ENCODE results near the gene PITPNM3. TPM values are rescaled to one million over a fixed set of nuclear protein-coding genes. Genes with fewer than 3 reads are reported as not detected.

PITPNM3 gene
- total RNA-seq, 2 experiments from 2014 or later = 0.64 to 0.77 TPM

DNA sequence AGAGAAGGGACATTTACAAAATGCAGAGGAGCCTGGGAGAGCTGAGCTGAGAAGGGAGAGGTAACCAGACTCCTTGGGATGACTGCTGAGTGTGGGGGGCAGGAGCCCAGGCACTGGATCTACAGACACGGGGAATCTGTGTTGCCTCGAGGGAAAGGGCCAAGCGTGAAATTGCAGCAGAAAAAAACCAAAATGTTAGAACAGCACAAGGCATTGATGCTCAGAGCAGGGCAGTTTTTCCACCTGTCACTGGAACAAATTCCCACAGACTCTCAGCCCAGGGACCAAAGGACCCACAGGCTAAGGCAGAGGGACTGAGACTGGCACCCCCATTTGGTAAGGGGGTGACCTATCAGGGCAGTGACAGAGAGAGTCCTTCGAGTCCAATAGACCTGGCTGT lies 2.0 kb downstream of the PITPNM3 start:
- ATAC-seq (ENCODE audit: low read depth) = no peak
- peaks cover 1% of the 10 kb centered on the region for H3K4me1 Mint-ChIP-seq
- POLR2A ChIA-PET = no interaction called here
- no peak overlapping the region for H3K4me3 Mint-ChIP-seq
- peaks cover 45% of the 10 kb centered on the region for H3K27me3 Mint-ChIP-seq
- no peaks in the 10 kb centered on the region for H3K36me3 Mint-ChIP-seq
- H3K27ac Mint-ChIP-seq = no peak overlapping the region
- H3K9me3 Mint-ChIP-seq = no peaks in the 10 kb centered on the region
- DNase-seq = no peak

DNA sequence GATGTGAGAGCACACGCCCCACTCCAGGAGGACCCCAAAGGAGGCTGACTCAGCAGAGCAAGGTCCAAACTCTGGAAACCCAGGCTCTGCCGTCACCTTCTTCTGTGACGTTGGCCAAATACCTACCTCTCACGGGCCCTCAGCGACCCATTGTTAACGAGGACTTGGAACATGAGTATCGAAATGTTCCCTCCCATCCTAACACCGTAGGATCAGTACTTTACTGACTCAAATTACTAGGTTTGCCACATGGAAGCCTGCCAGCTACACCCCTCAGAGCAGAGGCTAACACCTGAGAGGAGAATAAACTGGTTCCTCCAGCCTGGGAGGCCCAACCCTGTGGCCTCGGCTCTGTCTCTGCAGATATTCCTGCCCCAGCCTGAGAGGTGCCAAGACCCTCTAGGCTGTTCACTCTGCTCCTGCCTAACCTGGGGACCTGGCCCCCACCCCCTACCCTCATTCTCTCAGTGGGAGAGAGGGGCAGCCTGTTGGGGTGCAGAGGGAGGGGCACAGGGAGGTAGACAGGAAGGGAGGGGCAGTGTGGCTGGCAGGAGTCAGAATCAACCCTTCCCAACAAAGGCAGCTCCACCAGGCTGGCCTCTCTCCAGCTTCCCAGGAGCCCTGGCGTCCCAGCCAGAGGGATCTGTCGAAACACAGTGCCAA lies 4.4 kb downstream of the PITPNM3 start:
- no peaks in the 10 kb centered on the region for H3K36me3 Mint-ChIP-seq
- peaks cover 34% of the 10 kb centered on the region for H3K27me3 Mint-ChIP-seq
- POLR2A ChIA-PET = no interaction called here
- DNase-seq = no peak
- H3K9me3 Mint-ChIP-seq = no peaks in the 10 kb centered on the region
- H3K27ac Mint-ChIP-seq = no peak overlapping the region
- no peak for ATAC-seq (ENCODE audit: low read depth)
- H3K4me1 Mint-ChIP-seq = peaks cover 16% of the 10 kb centered on the region
- no peak overlapping the region for H3K4me3 Mint-ChIP-seq

GRCh38 chr17:6551356-6551755 lies 5.0 kb downstream of the PITPNM3 start:
- POLR2A ChIA-PET = no interaction called here
- Mint-ChIP-seq H3K27me3 (peaks cover 30% of the 10 kb centered on the region), H3K4me1 (peaks cover 16% of the 10 kb centered on the region), H3K9me3 (no peaks in the 10 kb centered on the region), H3K27ac (no peak overlapping the region), H3K4me3 (no peak overlapping the region), H3K36me3 (no peaks in the 10 kb centered on the region)
- no peak for DNase-seq
- no peak for ATAC-seq (ENCODE audit: low read depth)

- H3K4me3 Mint-ChIP-seq = no peak overlapping the region
Measured at GRCh38 chr17:6549384-6550036, 6.8 kb downstream of the PITPNM3 start.

GRCh38 chr17:6548578-6549330 lies 7.6 kb downstream of the PITPNM3 start:
- peak; percentile 98 for ATAC-seq (ENCODE audit: low read depth)

More at GRCh38 chr17:6549384-6550036, 6.8 kb downstream of the PITPNM3 start:
- POLR2A ChIA-PET = interaction anchor here (0.7 kb wide), 2 partner anchors 22 to 107 kb away, joined by 3 to 4 read pairs; no protein-coding TSS in a partner anchor
- no peaks in the 10 kb centered on the region for H3K36me3 Mint-ChIP-seq
- H3K4me1 Mint-ChIP-seq = peaks cover 18% of the 10 kb centered on the region
- peak overlapping the region; percentile 80 for H3K27ac Mint-ChIP-seq
- DNase-seq = no peak
- no peak for ATAC-seq (ENCODE audit: low read depth)
- peaks cover 19% of the 10 kb centered on the region for H3K27me3 Mint-ChIP-seq
- no peaks in the 10 kb centered on the region for H3K9me3 Mint-ChIP-seq

DNA sequence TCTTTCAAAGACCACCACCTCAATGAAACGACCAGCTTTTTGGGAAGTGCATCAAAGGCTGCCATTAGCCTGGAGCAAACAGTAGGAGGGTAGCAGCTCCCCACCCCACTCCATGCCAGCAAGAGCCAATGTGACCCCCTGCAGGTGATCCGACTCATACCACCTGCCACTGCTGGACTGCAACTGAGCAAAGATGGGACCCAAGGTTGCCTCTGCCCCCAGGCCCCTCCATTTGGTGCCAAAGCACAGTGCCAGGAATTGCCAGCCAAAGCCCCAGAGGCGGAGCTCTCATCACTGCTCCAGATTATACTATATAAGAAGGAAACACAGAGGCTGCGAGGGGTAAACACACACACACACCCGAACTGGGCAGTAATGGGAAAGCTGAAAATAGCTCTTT lies 8.3 kb downstream of the PITPNM3 start:
- peaks cover 5% of the 10 kb centered on the region for H3K27me3 Mint-ChIP-seq
- H3K4me3 Mint-ChIP-seq = peak overlapping the region; percentile 74
- DNase-seq = no peak
- H3K4me1 Mint-ChIP-seq = peaks cover 18% of the 10 kb centered on the region
- ATAC-seq (ENCODE audit: low read depth) = no peak
- POLR2A ChIA-PET = no interaction called here
- peak overlapping the region; percentile 80 for H3K27ac Mint-ChIP-seq
- no peaks in the 10 kb centered on the region for H3K36me3 Mint-ChIP-seq
- H3K9me3 Mint-ChIP-seq = no peaks in the 10 kb centered on the region

More at GRCh38 chr17:6548578-6549330, 7.6 kb downstream of the PITPNM3 start:
- peaks cover 18% of the 10 kb centered on the region for H3K4me1 Mint-ChIP-seq
- peak; percentile 47 for DNase-seq
- H3K4me3 Mint-ChIP-seq = peak overlapping the region; percentile 74
- peak overlapping the region; percentile 80 for H3K27ac Mint-ChIP-seq
- peaks cover 12% of the 10 kb centered on the region for H3K27me3 Mint-ChIP-seq
- H3K36me3 Mint-ChIP-seq = no peaks in the 10 kb centered on the region
- POLR2A ChIA-PET = interaction anchor here (0.7 kb wide), 2 partner anchors 23 to 106 kb away, joined by 3 to 4 read pairs; no protein-coding TSS in a partner anchor
- no peaks in the 10 kb centered on the region for H3K9me3 Mint-ChIP-seq

DNA sequence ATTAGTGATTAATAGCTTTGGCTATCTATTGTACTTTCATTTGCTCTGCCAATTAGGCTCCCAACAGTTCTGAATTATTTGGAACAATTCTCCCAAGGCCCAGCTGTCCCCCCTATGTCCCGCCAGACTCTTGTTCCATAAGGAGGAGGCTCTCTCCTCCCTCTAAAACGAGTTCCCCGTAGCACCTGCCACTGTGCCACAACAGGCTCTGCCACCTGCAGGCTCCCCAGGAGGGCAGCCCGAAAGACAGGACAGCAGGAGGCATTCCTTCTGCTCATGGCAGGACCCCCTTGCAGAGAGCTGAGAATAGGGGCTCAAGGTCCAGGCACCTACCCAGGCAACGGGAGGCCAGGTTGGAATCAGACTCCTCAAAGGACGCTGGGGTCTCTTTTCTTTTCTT lies 9.0 kb downstream of the PITPNM3 start:
- POLR2A ChIA-PET = no interaction called here
- no peak overlapping the region for H3K27ac Mint-ChIP-seq
- H3K27me3 Mint-ChIP-seq = peaks cover 5% of the 10 kb centered on the region
- H3K36me3 Mint-ChIP-seq = no peaks in the 10 kb centered on the region
- H3K4me3 Mint-ChIP-seq = no peak overlapping the region
- H3K4me1 Mint-ChIP-seq = peaks cover 18% of the 10 kb centered on the region
- no peaks in the 10 kb centered on the region for H3K9me3 Mint-ChIP-seq
- ATAC-seq (ENCODE audit: low read depth) (no peak), DNase-seq (no peak)

- Mint-ChIP-seq H3K9me3 (no peaks in the 10 kb centered on the region), H3K4me1 (peaks cover 18% of the 10 kb centered on the region), H3K27me3 (peaks cover 5% of the 10 kb centered on the region), H3K27ac (no peak overlapping the region), H3K36me3 (no peaks in the 10 kb centered on the region), H3K4me3 (no peak overlapping the region)
- DNase-seq (no peak), ATAC-seq (ENCODE audit: low read depth) (no peak)
- POLR2A ChIA-PET = no interaction called here
Measured at GRCh38 chr17:6546069-6546718, 10.2 kb downstream of the PITPNM3 start.

- ATAC-seq (ENCODE audit: low read depth) (no peak), DNase-seq (no peak)
- Mint-ChIP-seq H3K27ac (no peak overlapping the region), H3K4me1 (peaks cover 18% of the 10 kb centered on the region), H3K27me3 (peaks cover 5% of the 10 kb centered on the region), H3K4me3 (no peak overlapping the region), H3K36me3 (no peaks in the 10 kb centered on the region), H3K9me3 (no peaks in the 10 kb centered on the region)
- POLR2A ChIA-PET = no interaction called here
Measured at GRCh38 chr17:6545291-6545690, 11.1 kb downstream of the PITPNM3 start.

DNA sequence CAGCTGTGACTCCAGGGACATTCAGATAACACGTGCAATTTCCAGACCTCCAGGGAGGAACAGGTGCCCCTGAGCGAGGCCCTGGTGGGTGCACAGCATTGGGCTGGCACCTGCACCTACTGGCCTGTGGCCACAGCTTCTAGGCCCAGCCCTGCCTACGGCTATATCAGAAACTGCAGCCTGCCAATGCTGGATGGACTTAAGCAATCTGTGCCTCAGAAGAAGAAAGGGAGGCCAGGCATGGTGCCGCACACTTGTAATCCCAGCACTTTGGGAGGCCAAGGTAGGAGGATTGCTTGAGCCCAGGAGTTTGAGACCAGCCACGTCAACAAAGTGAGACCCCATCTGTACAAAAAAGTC lies 12.4 kb downstream of the PITPNM3 start:
- POLR2A ChIA-PET = no interaction called here
- ATAC-seq (ENCODE audit: low read depth) = no peak
- no peak overlapping the region for H3K4me3 Mint-ChIP-seq
- no peaks in the 10 kb centered on the region for H3K36me3 Mint-ChIP-seq
- no peak overlapping the region for H3K27ac Mint-ChIP-seq
- H3K27me3 Mint-ChIP-seq = peaks cover 5% of the 10 kb centered on the region
- DNase-seq = no peak
- H3K9me3 Mint-ChIP-seq = peaks cover 3% of the 10 kb centered on the region
- H3K4me1 Mint-ChIP-seq = peaks cover 16% of the 10 kb centered on the region

GRCh38 chr17:6543079-6544010 lies 13.0 kb downstream of the PITPNM3 start:
- peaks cover 3% of the 10 kb centered on the region for H3K9me3 Mint-ChIP-seq
- ATAC-seq (ENCODE audit: low read depth) (no peak), DNase-seq (no peak)
- peaks cover 3% of the 10 kb centered on the region for H3K27me3 Mint-ChIP-seq
- no peaks in the 10 kb centered on the region for H3K36me3 Mint-ChIP-seq
- H3K27ac Mint-ChIP-seq = no peak overlapping the region
- POLR2A ChIA-PET = no interaction called here
- H3K4me3 Mint-ChIP-seq = no peak overlapping the region
- H3K4me1 Mint-ChIP-seq = peaks cover 9% of the 10 kb centered on the region

GRCh38 chr17:6542577-6542976 lies 13.8 kb downstream of the PITPNM3 start:
- DNase-seq = no peak
- no peak overlapping the region for H3K4me3 Mint-ChIP-seq
- no peaks in the 10 kb centered on the region for H3K36me3 Mint-ChIP-seq
- ATAC-seq (ENCODE audit: low read depth) = no peak
- peaks cover 3% of the 10 kb centered on the region for H3K9me3 Mint-ChIP-seq
- POLR2A ChIA-PET = no interaction called here
- peaks cover 3% of the 10 kb centered on the region for H3K27me3 Mint-ChIP-seq
- H3K27ac Mint-ChIP-seq = no peak overlapping the region
- H3K4me1 Mint-ChIP-seq = peaks cover 4% of the 10 kb centered on the region
